Kasumi-1 (cell line): ENCODE data around the gene DNM3.
"Not testable (repeated sequence)": the region's sequence is repeated elsewhere in the genome, so short reads cannot be mapped to it uniquely, and the experiment has no call there.

Experiments
- DNase-seq, 2 experiments: peaks; one replicate each; lab custom pipeline; 2025; lab: John Stamatoyannopoulos, UW

The DNM3 gene

DNA sequence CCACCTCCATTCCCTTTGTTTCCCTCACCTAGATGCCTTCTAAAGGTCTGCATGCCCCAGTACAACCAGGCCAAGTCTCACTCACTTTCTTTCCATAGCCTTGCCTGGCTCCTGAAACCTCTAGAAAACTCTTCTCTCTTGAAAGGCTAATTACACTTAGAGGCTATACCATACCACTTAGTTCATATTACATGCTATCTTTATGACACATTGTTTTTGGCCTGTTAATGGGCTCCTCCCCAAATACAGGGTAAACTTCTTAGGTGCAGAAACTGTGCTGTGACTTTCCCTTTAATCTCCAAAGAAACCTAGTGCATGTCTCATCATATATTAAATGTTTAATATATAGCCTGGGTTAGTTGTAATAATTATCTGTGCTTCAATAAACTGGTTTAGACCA is 522.6 kb downstream of the DNM3 start:
- DNase-seq = no peak

DNA sequence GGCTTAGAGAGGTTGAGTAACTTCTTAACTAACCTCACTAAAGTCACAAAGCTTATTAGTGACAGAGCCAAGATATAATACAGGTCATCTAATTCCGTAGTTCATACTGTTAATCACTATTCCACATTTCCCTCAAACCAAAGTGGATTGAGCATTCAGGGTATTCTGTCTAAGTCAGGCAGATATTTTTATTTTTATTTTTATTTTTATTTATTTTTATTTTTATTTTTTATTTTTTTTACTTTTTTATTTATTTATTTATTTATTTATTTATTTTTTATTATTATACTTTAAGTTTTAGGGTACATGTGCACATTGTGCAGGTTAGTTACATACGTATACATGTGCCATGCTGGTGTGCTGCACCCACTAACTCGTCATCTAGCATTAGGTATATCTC is 530.3 kb downstream of the DNM3 start:
- not testable (repeated sequence) for DNase-seq

DNA sequence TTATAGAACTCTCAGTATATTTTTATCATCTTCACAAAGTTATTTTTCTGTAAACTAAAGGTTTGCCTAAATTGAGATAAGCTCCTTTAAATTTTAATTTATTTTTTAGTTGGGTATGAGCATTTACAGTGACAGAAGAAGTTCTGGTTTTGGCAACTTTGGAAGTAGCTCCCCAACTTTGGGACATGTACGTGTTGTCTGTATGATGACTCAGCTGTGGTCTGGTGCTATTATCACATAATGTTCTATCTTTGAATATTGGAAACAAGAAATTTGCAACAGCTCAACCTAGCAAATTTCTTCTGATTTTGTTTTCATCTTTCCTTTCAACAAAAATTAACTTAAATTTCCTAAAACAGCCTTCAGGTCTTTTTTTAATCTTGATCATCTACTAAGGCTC is 532.6 kb downstream of the DNM3 start:
- DNase-seq = peak in 1 of 2 experiments; percentile 14

DNA sequence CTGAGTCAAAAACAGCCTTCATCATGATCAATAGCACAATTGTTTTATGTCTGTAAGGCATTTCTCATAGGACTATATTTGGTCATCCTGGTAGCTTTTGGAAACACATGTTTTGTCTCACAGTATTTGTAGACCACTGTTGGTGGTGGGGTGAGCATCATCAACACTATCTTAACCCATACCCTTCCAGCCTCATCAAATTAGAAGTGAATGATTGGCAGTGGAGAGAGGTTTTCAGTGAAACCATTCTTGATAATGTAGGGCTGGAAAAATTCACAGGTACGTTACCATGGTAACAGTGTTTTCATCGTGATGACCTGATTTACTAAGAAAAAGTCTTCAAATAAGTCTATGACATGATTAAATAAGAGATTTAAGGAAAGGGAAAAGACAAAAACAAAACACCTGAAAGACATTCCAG is 533.9 kb downstream of the DNM3 start:
- no peak for DNase-seq

DNA sequence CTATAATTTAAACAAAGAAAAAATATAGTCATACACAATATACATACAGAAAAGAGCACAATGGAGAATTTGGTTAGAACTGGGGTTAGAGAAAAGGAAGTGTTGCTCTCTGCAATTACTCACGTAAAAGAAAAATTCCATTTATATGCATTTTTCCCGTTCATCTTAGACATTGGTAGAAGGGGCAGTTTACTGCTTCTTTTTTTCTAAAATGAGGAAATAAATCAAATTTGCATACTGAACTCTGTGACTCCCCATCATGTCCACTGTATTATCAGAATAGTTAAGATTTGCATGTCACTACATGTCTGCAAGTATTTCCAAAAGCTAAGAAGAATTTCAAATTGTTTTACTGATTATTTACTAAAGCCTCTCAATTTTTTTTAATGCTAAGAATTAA is 535.1 kb downstream of the DNM3 start:
- no peak for DNase-seq

DNA sequence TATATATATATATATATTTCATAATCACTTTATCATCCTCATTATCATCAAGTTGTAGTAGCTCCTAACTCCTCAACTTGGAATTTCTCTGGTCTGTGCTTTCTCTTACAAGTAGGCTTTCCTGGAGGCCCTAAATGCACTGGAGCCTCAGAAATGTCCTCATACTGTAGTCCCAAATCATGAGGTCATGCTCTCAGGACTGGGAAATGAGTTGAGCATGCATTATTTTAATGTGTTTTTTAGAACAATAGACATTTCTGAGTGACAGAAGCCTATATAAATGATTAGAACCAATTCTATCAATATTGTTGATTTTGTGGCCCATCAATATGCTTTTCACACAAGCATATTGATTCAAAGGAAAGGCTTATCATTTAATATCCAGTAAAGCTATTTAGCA is 536.3 kb downstream of the DNM3 start:
- no peak for DNase-seq

DNA sequence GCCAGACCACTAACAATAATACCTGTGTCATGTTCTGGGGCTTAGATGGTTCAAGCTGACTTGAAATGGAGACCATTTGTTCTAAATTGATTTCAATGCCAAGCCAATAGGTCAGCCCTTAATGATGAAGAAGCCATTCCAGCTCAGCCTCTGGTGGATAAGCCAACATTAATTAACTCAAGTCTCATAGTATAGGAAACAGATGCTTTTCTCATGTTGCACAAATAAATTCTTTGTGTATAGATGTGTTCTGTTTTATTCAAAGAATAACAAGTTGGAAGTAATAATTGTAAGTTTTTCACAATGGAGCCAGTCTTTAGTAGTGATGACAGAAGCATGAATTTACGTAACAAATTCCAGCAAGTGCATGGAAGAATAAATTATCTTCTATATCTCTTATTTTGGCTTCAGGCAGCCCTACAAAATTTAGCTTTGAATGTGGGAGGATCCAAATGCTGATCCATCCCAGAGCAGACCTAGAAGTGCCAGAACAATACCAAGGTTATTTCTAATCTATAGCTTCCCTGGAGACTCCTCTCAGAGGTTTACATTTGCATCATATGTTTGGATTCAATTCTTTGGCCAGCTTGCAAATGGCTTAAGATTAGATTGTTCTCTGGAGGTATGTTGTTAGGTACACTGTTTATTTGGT is 536.9 kb downstream of the DNM3 start:
- no peak for DNase-seq

DNA sequence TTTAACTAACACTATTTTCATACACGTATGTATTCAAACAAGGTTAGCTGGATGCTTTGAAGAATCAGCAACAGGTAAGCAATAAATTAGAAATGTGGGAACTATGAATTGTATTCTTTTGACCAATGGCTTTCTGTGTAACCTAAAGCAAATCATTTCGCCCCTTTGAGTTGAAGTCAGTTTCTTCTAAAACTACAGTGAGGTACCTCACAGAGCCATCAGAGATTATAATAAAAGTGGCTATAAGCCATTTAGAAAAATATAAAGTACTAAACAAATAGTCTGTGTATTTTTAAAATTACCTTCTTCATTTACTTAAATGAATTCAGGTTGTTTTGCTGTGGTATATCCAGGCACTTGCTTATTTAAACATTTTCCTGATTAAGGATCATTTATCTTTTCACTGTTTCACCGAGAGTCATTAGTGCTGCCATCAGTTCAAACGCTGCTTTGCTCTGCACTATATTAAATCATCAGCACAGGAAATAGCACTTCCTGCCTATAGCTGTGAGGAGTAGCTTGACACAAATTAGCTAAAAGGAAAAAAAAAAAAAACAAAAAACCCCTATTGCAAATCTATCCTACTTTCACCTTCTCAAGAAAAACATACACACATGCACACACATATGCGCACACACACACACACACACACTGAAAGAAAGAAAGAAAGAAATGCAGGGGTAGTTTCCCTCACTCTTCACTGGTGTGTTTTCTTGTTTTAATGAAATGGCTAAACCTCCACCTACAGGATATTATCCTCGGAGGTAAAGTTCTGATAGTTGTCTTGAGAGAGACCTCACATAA is 539.3 kb downstream of the DNM3 start:
- peak; percentile 11 to 31 for DNase-seq

DNA sequence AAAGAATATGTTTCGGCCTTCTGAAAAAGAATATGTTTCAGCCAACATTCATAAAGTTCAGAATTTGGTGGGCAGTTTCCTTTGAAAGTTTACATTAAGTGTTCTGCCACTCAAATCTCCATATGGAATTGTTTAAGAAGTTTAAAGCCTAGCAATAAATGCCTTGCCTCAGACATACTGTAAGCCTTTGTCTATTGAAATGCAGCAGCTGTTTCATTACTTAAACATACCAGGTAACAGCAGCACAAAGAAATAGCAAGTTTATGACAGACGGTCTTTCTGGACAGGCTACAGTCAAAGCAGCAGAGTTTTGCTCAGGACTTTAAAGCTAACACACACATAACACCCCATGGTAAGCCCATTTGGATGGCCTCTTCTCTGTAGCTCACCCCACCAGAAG is 540.6 kb downstream of the DNM3 start:
- DNase-seq = no peak

DNA sequence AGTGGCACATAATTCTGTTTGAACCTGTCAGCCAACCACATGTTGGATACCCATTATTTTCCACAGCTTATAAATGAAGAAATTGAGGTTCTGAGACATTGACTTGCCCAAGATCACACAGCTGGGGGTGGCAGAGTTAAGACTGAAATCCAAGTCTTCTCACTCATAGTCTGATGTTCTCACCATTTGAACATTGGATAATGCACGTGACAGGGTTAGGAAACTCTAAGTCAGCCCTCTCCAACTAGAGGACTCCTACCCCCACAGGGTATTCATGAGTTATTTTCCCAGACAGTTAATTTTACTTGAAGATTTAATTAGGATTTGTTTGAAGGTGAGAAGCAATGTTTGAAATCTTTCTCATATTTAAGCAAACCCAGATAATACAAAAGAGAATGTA is 541.1 kb downstream of the DNM3 start:
- no peak for DNase-seq

DNA sequence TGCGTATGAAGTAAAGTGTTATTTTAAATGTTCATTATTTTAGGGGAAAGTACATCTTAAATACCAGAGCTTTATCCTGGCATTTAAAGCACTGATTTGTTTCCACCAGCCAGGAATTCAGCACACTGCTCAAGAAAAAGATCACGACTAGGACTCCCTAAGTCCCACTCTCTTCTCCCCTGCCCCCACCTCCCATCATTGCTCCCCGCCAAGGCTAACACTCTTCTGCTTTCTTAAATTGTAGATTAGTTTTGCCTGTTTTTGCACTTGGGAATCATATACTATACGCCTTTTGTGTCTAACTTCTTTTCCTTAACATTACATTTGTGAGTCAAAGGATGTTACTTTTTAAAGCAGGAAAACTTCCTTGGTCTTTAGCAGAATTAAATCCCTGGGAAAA is 541.7 kb downstream of the DNM3 start:
- DNase-seq = no peak

DNA sequence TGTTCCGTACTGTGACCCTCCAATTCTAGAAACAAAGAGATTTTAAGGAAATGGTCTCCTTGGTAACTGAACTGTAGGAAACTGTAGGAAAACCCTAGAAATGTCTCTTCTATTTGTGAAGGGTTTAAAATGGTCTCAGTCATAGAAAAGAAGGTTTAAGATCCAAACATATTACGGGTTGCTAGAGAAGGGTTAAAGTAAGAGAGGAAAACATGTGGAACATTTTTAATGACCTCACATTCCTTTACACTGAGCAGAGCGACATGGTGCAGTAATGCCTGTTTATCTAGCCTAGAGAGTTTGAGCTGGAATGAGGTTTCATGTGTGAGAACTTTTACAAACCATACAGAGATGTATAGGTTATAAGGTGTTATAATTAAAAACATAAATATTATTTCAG is 542.2 kb downstream of the DNM3 start:
- no peak for DNase-seq

DNA sequence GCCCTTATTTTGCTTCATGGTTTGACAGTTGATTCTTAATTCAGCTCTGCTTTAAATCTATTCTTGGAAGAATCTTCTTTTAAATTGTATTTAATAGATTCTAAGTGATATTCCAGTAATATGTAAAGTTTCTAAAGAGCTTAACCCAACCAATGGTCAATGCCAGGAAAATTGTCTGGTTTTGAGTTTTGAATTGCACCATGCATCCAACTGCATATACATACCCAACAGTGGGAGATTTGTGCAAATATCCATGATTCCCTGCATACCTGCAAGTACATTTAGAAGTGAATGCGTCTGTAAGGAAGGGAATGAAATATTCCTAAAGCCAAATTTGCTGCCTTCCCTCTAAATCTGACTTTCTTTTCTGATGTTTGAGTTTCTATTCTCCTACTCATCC is 543.4 kb downstream of the DNM3 start:
- no peak for DNase-seq

DNA sequence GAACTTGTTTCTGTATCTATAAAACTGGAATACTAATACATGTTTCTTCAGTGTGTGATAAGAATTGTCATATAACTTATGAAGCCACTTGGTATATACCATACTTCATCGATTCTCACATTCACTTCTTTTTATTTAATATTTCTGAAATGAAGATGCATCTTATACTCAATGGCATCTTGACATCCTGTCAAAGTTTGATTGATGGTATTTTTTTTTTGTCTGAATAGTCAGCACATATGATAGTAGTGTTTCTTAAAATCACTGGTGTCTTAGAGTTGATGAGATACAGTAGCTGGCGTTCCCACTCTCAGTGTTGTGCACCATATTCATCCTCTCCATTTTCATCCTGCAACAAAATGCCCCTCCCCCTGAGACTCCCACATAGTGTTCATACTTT is 544.7 kb downstream of the DNM3 start:
- DNase-seq = no peak

DNA sequence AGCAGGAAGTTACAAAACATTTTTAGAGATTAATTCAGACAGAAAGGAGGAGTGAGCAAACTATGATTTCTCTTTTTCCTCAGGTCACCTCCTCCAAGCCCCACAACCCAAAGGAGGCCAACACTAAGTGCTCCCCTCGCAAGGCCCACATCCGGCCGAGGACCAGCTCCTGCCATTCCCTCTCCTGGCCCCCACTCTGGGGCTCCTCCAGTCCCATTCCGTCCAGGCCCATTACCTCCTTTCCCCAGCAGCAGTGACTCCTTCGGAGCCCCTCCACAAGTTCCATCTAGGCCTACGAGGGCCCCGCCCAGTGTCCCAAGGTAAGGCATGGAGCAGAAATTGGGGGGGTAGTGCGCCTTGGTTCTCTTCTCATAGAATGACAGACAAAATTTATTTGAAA is 547.2 kb downstream of the DNM3 start:
- DNase-seq = no peak

DNA sequence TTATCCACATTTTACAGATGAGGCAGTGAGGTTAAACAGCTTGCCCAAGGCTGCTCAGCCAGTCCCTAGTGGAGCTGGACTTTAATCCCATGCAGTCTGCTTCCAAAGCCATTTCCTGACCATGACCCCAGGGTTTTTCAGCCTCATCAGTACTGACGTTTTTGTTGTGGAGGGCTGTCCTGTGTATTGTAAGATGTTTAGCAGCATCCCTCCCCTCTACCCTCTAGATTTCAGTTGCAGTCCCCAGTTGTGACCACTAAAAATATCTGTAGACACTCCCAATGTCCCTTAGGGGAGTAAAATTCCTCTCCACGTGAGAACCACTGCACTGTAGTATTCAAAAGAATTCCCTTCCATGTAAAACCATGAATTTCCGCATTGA is 549.0 kb downstream of the DNM3 start:
- DNase-seq = no peak

DNA sequence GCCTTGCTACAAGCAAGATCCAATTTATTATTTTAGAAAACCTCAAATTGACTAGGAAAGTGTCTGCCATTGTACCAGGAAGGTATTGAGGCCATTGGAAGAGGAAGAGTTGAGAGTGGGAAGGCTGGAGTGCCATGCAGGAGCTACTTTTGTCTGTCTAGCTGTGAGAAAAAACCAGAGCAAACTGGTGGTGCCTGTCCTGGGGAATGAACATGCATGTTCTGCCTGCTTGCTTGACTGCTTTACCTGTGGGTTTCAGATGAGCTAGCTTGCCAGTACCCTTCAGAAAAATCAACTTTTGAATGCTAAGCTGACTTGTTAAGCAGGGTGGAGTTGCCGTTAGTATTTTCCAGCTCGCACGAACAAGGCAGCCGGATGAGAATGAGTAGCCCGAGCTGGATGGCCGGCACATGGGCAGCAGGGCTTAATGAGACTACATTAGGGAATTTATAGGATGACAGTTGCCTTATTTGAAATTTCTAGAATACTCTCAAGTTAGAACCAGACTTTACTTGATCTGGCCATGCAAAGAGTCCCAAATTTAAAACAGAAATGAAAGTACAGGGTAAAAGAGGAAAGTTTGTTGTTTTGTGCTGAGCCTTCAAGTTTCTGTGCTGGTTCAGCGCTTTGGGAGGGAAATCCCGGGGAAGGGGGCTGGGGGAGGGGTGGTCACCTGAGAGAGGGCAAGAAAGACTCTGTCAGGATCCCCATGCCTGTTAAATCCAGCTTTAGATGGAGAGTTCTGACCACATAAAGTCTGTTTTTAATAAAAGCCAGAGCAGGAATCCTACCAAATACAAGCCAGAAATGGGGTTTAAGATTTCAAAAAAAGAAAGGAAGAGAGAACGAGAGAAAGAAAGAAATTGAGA is 549.6 kb downstream of the DNM3 start:
- no peak for DNase-seq

DNA sequence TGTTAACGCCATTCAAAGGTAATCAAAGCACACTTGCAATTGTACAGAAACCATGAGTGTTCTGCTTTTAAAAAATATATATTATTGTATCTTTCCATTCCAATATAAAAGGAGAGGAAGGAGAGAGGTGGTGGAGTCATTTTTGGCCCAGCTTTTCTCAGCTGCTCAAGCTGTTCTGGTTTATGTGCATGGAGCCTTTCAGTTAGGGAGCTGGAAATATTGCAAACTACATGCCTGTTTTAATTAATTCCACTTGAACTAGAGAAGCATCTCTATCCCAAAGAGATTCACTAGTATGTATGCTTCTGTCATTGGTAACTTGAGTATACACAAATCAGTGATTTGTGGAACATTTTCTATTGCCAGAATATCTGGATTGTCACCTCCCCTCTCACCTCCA is 550.7 kb downstream of the DNM3 start:
- DNase-seq = no peak

DNA sequence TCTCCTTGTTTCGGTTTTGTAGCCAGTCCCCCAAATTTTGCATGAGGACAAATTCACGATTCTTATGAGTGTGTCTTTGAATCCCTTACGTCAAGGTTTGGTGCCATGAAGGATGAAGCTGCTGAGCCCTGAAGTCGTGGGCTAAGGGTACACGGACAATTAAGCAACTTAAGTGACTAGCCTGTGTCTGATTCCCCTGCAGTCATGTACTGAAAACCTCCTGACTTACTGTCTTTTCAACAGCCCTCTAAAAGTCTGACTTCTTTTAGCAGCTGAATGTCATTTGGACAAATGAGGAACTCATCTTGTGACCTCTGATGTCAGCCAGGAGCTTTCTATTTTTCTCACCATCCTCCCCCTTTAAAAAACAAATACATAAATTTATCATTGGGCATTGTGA is 552.1 kb downstream of the DNM3 start:
- DNase-seq = peak in 1 of 2 experiments; percentile 25

DNA sequence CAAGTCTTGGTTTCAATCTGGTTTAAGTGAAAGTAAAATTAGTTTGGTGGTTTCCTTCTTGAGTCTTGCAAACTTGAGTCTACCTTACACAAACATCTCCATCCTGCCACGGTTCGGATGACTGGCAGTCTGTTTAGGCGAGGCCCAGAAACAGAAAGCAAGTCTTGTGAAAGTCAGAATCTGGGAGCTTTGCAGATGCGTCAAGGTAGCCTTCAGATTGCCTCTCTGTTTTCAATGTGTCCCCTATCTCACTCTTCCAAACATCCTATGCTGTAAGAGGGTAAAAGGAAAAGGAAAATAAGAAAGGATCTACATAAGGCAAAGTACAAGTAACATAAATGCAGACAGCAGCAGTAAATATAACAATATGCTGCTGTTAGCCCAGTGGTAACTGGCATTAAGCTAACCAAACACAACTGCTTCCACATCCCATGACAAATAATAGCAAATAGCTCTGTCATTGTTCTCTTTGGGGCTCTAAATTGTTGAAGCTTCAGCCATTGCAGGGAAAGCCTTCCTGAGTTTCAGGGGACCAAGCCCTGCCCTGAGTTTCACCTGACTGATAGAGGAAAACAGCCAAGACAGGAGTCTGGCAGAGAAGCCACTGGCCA is 552.9 kb downstream of the DNM3 start:
- DNase-seq = no peak

DNA sequence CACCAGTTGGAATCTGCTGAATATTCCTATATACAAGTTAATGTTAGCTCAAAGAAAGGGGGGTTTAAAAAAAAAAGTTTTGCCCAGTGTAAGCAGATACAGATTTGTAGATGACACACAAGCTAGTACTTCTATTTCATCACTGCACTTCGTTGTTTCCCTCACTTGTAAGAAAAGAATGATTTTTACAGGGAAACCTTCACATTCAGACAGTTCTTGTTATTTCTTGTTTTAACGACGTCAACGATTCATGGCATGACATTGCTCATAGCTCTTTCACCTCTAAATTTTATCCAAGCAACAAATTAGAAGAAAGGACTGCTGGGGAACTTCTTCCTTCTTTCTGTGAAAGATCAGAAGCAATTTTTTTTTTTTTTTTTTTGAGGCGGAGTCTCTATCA is 553.5 kb downstream of the DNM3 start:
- no peak for DNase-seq

DNA sequence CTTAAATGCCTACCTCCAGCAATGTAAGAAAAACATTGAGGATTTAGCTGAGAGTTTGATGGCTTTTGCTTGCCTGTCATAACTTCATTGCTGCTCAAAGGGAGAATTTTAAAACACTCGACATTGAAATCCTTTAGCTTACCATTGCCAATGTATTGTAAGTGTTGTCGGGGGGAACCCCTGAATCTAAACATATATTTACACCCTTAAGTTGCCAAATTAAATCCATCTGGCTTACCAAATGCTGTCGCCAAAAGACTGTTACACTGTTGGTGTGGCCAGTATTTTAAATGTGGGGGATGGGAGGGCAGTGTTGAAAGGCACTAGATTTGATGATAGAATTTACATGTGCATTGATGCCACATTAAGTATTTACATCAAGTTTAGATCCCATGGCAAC is 554.3 kb downstream of the DNM3 start:
- DNase-seq = no peak
